GM18508 (cell line): ENCODE data around the gene PSMD5.
"Not testable (repeated sequence)": the region's sequence is repeated elsewhere in the genome, so short reads cannot be mapped to it uniquely, and the experiment has no call there.

Experiments used
- ATAC-seq: cut with Tn5 transposase; IDR thresholded peaks from one replicate; pipeline ENCODE4 v1.9.1; 2021; ENCODE audit warnings: moderate number of reproducible peaks; ENCODE audit not compliant: insufficient read depth, unreplicated experiment

Gene PSMD5

GRCh38 chr9:120818595-120818994 lies 24.1 kb downstream of the PSMD5 start:
- no peak for ATAC-seq

GRCh38 chr9:120815075-120815474 lies 27.6 kb downstream of the PSMD5 start:
- no peak for ATAC-seq

- ATAC-seq = no peak
Observed at GRCh38 chr9:120808931-120809330, 33.8 kb downstream of the PSMD5 start.

GRCh38 chr9:120807607-120808379 lies 34.9 kb downstream of the PSMD5 start:
- ATAC-seq = no peak

GRCh38 chr9:120804784-120805363 lies 37.8 kb downstream of the PSMD5 start:
- not testable (repeated sequence) for ATAC-seq

- no peak for ATAC-seq
Observed at GRCh38 chr9:120801441-120801840, 41.3 kb downstream of the PSMD5 start.

- ATAC-seq = no peak
Observed at GRCh38 chr9:120792898-120793765, 49.6 kb downstream of the PSMD5 start, which contains the start of gene FBXW2. Gene FBXW2, minus strand, starts transcription at chr9:120793416. Its CDS starts 5,158 bp downstream, at chr9:120788258.

- no peak for ATAC-seq
Observed at GRCh38 chr9:120791161-120791560, 51.6 kb downstream of the PSMD5 start.

- no peak for ATAC-seq
Observed at GRCh38 chr9:120787933-120788332, 54.8 kb downstream of the PSMD5 start.

GRCh38 chr9:120783602-120784047 lies 59.1 kb downstream of the PSMD5 start:
- no peak for ATAC-seq

GRCh38 chr9:120781236-120781635 lies 61.5 kb downstream of the PSMD5 start:
- ATAC-seq = no peak

- no peak for ATAC-seq
Observed at GRCh38 chr9:120780367-120780766, 62.4 kb downstream of the PSMD5 start.

GRCh38 chr9:120779227-120779626 lies 63.5 kb downstream of the PSMD5 start:
- no peak for ATAC-seq

GRCh38 chr9:120778758-120779157 lies 64.0 kb downstream of the PSMD5 start:
- no peak for ATAC-seq

GRCh38 chr9:120777229-120777628 lies 65.5 kb downstream of the PSMD5 start:
- no peak for ATAC-seq

GRCh38 chr9:120776788-120777187 lies 65.9 kb downstream of the PSMD5 start:
- no peak for ATAC-seq

GRCh38 chr9:120775859-120776258 lies 66.9 kb downstream of the PSMD5 start:
- no peak for ATAC-seq

- no peak for ATAC-seq
Observed at GRCh38 chr9:120774719-120775118, 68.0 kb downstream of the PSMD5 start.

- no peak for ATAC-seq
Observed at GRCh38 chr9:120773256-120773655, 69.5 kb downstream of the PSMD5 start.

- ATAC-seq = no peak
Observed at GRCh38 chr9:120770931-120771330, 71.8 kb downstream of the PSMD5 start.

- ATAC-seq = no peak
Observed at GRCh38 chr9:120768886-120769285, 73.8 kb downstream of the PSMD5 start.
